ENCODE measurements around the gene OPCML. TPM values are rescaled to one million over a fixed set of nuclear protein-coding genes. Genes with fewer than 3 reads are reported as not detected.

OPCML gene
- total RNA-seq, 2 donors from 2014 or later = not detected

DNA sequence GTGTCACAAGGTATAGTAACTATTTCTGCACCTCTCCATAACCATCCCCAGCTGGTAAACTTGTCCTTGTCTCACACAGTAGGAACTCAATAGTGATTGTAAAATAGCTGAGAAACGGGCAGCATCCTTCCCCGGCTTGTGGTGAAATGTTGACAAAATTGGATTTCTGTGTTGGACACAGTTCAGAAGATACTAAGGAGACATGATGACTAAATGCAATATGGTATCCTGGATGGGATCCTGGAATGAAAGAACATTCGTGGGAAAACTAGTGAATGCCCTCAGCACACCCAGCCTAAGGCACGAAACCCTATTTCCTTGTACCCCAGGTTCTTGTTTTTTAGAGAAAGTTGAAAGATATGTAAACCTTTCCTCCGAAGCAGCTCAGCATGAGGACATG lies 18.8 kb upstream of the OPCML start:
- H3K9me3 Mint-ChIP-seq = no peaks in the 10 kb centered on the region
- no peak overlapping the region for H3K4me3 Mint-ChIP-seq
- no peaks in the 10 kb centered on the region for H3K27me3 Mint-ChIP-seq
- H3K36me3 Mint-ChIP-seq (ENCODE audit: low read depth) = no peaks in the 10 kb centered on the region
- H3K27ac Mint-ChIP-seq = no peak overlapping the region
- no peak for ATAC-seq (replicated peaks)
- no peaks in the 10 kb centered on the region for H3K4me1 Mint-ChIP-seq

DNA sequence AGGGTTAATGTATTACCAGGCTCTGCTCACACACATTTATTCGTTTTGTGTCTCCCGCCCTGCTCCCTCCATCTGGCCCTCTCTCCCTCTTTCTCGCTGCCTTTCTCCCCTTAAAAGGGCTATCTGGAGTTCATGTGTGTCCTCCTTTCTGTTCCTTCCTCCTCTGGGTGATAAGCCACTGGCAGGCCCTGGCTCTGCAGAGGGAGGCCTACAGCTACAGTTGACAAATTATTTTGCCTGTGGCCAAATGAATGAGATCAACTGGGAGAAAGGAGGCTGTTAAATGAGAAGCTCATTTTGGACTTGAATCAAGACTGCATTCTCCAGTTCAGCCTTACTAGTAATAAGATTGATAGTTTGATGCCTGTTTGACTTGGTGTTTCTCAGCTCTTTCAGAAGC lies 17.5 kb upstream of the OPCML start:
- Mint-ChIP-seq H3K9me3 (no peaks in the 10 kb centered on the region), H3K27ac (no peak overlapping the region), H3K4me3 (no peak overlapping the region), H3K27me3 (no peaks in the 10 kb centered on the region), H3K36me3 (ENCODE audit: low read depth) (no peaks in the 10 kb centered on the region), H3K4me1 (no peaks in the 10 kb centered on the region)
- no peak for ATAC-seq (replicated peaks)

DNA sequence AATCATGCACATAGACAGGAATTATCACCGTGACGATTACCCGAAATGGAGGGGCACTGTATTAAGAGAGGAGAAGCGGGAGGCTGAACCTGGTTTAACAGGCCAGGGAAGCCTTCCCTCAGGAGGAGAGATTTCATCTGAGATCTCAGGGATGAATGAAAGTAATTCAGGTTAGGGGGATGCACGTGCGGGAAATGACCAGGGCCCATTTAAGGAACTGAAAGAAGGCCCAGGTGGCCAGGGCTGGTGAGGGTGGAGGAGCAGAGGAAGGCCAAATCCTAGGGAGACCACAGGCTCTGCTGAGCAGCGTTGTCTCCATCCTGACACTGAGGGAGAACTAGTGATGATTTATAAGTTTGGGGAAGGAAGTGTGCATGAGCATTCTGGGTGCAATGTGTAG lies 16.3 kb upstream of the OPCML start:
- Mint-ChIP-seq H3K9me3 (no peaks in the 10 kb centered on the region), H3K4me3 (no peak overlapping the region), H3K4me1 (no peaks in the 10 kb centered on the region), H3K27ac (no peak overlapping the region), H3K27me3 (no peaks in the 10 kb centered on the region), H3K36me3 (ENCODE audit: low read depth) (no peaks in the 10 kb centered on the region)
- no peak for ATAC-seq (replicated peaks)

DNA sequence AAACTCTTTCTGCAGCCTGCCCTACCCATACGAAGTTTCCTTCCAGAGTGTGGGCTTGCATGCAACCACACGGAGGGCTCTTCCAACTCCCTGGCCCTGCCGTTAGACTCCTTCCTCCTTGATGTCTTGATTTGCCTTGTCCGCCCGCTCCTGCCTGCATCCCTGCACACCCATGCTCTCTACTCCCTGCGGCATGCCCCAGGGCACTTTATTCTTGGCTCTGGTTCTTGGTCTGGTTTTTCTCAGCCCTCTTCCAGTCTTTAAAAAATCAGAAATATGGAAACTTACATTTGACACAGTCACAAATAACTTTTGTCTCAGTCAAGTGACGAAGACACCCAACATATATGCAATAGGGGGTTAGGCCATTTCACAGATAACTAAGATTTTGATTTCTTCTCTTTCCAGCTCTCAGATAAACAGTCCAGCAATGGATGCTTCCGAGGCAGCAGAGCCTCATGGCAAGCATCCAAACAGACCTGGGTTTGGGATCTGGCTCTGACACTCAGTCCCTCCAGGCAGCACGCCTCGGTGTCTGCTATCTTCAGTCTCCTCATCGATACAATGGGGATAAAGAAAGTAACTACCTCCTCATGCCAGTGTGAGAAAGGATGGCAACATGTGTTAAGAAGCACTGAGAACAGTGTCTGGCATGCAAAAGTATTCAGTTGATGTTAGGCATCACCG lies 15.7 kb upstream of the OPCML start:
- no peak overlapping the region for H3K27ac Mint-ChIP-seq

DNA sequence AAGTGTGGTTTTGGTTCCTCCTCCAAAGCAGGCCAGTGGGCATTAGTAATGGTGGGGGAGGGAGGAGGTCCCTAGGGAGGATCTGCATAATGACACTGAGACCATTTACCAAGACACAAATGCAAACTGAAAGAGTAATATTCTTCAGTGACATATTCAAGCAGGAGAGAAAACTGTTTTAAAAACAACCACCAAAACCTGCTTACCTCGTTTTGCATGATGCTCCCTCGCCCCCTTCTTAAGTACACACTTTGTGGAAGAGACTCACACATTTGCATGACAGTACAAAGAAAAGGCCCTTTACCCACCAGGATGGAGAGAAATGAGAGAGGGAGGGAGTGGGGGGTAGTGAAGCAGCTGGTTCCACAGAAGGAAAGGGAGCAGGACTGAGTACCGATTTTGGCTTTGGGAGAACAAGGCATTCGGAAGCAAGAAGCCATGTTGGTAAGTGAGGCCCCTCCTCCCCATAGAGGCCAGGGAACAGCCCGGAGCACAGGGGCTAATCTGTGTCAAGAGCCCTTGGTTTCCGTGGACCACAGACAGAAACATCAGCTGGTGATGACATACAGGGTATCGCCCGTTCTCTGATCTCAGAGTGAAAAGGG lies 13.0 kb upstream of the OPCML start:
- H3K36me3 Mint-ChIP-seq (ENCODE audit: low read depth) = no peaks in the 10 kb centered on the region
- no peaks in the 10 kb centered on the region for H3K27me3 Mint-ChIP-seq
- H3K4me1 Mint-ChIP-seq = no peaks in the 10 kb centered on the region
- H3K4me3 Mint-ChIP-seq = no peak overlapping the region
- H3K9me3 Mint-ChIP-seq = no peaks in the 10 kb centered on the region
- H3K27ac Mint-ChIP-seq = no peak overlapping the region
- ATAC-seq (replicated peaks) = no peak

More for the DNA sequence above, 15.7 kb upstream of the OPCML start:
- no peaks in the 10 kb centered on the region for H3K4me1 Mint-ChIP-seq
- ATAC-seq (replicated peaks) = no peak
- no peaks in the 10 kb centered on the region for H3K36me3 Mint-ChIP-seq (ENCODE audit: low read depth)
- no peaks in the 10 kb centered on the region for H3K27me3 Mint-ChIP-seq
- H3K4me3 Mint-ChIP-seq = no peak overlapping the region
- H3K9me3 Mint-ChIP-seq = no peaks in the 10 kb centered on the region

DNA sequence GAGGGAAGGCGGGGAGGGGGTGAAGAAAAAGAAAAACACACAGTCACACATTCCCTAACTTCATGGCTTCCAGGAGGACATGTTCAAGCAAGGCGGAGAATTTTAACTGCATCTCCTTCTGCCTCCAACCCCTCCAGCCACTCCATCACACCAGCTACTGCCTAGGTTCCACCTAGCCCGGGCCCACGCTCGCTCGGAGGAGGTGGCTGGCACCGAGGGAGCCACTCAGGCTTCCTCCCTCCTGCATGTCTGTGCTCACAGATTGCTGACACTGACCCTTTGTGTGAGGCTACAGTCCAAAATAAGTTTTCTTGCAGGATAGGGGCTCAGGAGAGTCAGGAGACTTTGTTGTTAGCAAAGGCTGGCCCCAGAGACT lies 9.4 kb upstream of the OPCML start:
- Mint-ChIP-seq H3K9me3 (no peaks in the 10 kb centered on the region), H3K4me3 (no peak overlapping the region)
- no peak for ATAC-seq (replicated peaks)

DNA sequence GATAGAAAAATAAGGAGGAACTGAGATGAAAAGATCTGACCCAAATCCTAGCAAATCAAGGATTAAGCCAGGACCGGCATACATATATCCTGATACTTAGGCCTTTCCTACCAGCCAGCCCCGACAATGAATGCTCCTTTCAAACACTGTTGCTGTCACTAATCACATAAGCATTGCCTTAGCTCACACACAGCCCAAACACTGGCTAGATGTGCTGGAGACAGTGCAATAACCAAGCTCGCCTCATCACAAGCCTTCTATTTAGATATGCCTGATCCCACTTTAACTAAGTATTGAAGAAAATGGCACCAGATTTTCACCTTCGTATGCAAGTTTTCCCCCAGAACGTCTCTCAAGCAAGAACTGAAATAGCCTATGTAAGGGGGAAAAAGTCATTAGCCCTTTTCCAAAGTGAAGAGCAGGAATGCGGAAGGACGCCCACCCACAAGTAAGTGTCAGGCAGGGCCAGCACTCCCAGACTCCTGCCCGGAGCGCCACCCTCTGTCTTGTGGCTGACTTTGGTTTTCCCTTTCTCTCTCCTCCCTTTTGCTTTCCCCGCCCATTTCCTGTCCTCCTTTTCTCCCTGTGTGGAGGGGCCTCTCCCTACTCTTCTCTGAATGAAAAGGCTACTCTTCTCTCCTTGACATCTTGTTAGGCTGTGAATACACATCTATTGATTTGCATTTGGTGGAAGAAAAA lies 8.9 kb upstream of the OPCML start:
- no peak for ATAC-seq (replicated peaks)
- Mint-ChIP-seq H3K36me3 (ENCODE audit: low read depth) (no peaks in the 10 kb centered on the region), H3K9me3 (no peaks in the 10 kb centered on the region), H3K4me3 (no peak overlapping the region), H3K27ac (no peak overlapping the region), H3K4me1 (no peaks in the 10 kb centered on the region), H3K27me3 (no peaks in the 10 kb centered on the region)

More for the DNA sequence above, 9.4 kb upstream of the OPCML start:
- no peaks in the 10 kb centered on the region for H3K4me1 Mint-ChIP-seq
- no peak overlapping the region for H3K27ac Mint-ChIP-seq
- no peaks in the 10 kb centered on the region for H3K27me3 Mint-ChIP-seq
- H3K36me3 Mint-ChIP-seq (ENCODE audit: low read depth) = no peaks in the 10 kb centered on the region

DNA sequence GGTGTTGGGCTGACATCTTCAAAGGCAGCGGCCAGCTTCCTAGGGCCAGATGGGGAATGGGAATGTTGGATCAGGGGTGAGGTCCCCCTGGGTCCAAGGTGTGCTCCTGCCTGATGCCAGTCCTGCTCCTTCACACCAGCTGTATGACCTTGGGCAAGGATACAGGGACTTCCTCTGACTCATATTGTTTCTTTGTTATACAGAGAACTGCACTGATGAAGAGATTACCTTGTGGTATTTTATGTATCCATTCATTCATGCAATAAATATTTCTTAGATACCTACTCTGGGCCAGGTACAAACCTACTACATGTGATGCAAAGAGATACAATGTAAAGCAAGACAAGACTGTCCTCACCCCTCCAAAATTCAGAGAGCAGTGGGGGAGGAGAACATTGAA lies 3.9 kb upstream of the OPCML start:
- no peaks in the 10 kb centered on the region for H3K4me1 Mint-ChIP-seq
- no peaks in the 10 kb centered on the region for H3K9me3 Mint-ChIP-seq
- no peak overlapping the region for H3K4me3 Mint-ChIP-seq
- no peak overlapping the region for H3K27ac Mint-ChIP-seq
- no peaks in the 10 kb centered on the region for H3K36me3 Mint-ChIP-seq (ENCODE audit: low read depth)
- H3K27me3 Mint-ChIP-seq = peaks cover 21% of the 10 kb centered on the region
- ATAC-seq (replicated peaks) = no peak

DNA sequence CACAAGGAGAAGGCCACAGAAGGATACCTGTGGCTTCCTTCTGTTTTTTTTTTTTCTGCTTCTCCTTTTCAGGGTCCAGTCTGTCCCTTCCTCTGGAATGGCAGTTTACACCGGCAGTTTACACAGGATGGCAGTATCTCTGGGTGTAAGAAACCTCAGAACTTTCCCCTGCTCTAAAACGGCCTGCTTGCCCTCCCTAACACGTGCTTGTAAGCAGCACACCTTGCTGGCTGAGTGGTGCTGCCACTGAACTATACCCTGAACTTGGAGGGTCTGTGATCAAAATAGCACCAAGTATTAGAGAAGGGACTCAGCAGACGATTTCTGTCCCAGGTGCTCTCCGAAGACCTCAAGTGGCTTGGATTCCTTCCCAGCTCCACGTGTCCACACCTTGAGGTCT lies 904 bp upstream of the OPCML start:
- Mint-ChIP-seq H3K27ac (no peak overlapping the region), H3K4me3 (no peak overlapping the region), H3K36me3 (ENCODE audit: low read depth) (no peaks in the 10 kb centered on the region), H3K27me3 (peaks cover 42% of the 10 kb centered on the region), H3K4me1 (no peaks in the 10 kb centered on the region), H3K9me3 (no peaks in the 10 kb centered on the region)
- no peak for ATAC-seq (replicated peaks)

DNA sequence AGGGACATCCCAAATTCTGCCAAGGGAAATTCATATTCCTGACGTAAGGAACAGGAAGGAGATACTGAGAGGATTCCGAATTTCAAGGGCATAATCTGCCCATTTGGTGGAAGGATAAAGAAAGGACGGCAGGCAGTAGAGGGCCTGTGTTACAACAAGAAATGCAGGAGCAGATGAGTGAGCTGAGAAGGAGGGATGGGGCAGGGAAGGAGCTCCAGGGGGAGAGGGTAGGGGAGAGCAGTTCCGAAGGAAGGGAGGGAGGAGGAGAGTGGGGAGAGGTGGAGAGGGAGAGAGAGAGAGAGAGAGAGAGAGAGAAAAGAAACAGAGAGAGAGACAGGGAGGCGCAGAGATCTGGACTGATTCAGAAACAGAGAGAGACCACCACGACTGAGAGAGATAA lies 843 bp downstream of the OPCML start:
- Mint-ChIP-seq H3K4me1 (no peaks in the 10 kb centered on the region), H3K27ac (no peak overlapping the region), H3K9me3 (no peaks in the 10 kb centered on the region), H3K36me3 (ENCODE audit: low read depth) (no peaks in the 10 kb centered on the region), H3K27me3 (peaks cover 46% of the 10 kb centered on the region), H3K4me3 (no peak overlapping the region)
- no peak for ATAC-seq (replicated peaks)

DNA sequence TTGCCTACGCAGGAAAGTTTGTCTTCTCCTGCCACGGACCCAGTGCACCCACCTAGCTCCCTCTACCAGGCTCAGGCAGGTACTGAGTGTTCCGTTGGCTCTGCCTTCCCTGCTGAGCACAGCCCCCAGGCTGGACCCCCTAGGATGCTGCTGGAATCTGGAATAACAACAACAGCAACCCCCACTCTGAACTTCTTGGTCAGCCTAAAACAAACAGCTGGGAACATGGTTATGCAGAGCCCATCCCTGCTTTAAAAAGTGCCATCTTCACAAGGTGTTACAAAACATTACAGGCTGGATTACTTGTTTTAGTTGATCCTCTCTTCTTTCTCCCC lies 1.8 kb downstream of the OPCML start:
- Mint-ChIP-seq H3K4me3 (no peak overlapping the region), H3K9me3 (no peaks in the 10 kb centered on the region), H3K27me3 (peaks cover 46% of the 10 kb centered on the region), H3K36me3 (ENCODE audit: low read depth) (no peaks in the 10 kb centered on the region), H3K4me1 (no peaks in the 10 kb centered on the region), H3K27ac (no peak overlapping the region)
- no peak for ATAC-seq (replicated peaks)

DNA sequence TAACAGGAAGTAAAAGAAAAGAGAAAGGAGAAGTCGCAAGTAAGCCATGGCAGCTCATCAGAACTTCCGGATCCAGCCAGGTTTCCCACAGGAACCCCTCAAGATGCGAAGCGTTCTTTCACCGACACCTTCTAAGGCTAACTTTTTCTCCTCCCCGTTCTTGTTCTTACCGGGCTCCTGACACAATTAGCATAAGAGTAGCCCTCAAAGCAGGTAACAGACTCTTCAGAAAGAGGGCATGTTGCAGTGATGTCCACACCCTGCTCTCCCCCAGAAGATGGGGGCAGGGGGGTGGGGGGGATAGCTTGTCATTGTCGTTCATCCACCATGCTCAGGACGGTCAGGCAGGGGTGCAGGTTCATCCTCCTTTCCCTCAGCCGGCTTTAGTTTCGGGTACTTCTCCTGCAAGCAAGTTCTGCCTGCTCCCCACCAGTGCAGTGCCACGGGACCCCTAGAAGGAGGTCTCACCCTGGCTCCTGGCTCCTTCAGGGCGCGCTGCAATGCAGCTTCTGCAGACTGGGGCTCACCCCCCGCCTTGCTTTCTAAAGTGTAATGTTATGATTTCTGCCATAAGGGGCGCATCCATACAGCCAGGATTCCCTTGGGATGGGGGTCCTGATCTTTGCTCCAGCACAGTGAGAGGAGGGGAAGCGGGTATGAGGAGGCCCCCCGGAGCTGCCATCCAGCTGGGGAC lies 2.3 kb downstream of the OPCML start:
- H3K9me3 Mint-ChIP-seq = no peaks in the 10 kb centered on the region
- no peaks in the 10 kb centered on the region for H3K4me1 Mint-ChIP-seq
- H3K36me3 Mint-ChIP-seq (ENCODE audit: low read depth) = no peaks in the 10 kb centered on the region
- no peak overlapping the region for H3K4me3 Mint-ChIP-seq
- ATAC-seq (replicated peaks) = no peak
- no peak overlapping the region for H3K27ac Mint-ChIP-seq
- H3K27me3 Mint-ChIP-seq = peaks cover 46% of the 10 kb centered on the region

DNA sequence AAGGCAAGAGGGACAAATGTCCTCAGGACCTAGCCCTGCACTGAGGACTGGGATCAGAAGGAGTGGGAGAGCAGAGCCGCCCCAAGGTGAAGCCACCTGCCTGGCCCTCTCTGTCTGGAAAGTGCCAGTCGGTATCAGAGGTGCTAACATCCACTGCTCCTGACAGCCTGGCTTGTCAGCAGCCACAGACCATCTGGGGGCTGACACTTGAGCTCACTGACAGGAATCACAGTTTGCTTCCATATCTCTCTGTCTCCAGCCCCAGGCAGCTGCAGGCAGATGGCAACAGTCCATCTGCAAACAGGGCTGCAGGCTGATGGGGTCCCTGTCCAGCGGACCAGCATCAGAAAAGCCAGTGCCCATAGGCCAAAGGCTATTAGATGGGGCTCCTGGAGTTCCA lies 5.5 kb downstream of the OPCML start:
- Mint-ChIP-seq H3K4me1 (no peaks in the 10 kb centered on the region), H3K27ac (no peak overlapping the region), H3K4me3 (no peak overlapping the region), H3K9me3 (no peaks in the 10 kb centered on the region), H3K27me3 (peaks cover 31% of the 10 kb centered on the region), H3K36me3 (ENCODE audit: low read depth) (no peaks in the 10 kb centered on the region)
- ATAC-seq (replicated peaks) = no peak

DNA sequence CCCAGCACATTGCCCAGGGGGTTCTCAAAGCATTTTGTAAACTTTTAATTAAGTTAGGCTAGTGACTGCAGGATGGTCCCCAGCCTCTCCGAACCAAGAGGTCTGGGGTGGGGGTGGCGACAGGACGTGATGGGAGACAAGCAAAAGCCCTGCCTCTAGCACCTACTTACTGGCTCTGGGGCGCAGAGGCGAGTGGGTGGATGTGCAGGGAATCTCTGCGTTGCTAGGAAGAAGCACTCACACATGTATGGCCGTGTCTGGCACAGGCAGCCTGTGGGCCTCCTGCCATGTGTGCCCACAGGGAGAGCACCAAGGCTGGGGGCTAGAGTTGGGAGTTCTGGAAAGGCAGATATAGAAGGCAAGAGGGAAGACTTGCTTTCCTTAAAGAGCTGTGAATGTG lies 6.3 kb downstream of the OPCML start:
- no peak overlapping the region for H3K4me3 Mint-ChIP-seq
- no peak for ATAC-seq (replicated peaks)
- no peak overlapping the region for H3K27ac Mint-ChIP-seq
- no peaks in the 10 kb centered on the region for H3K9me3 Mint-ChIP-seq
- H3K4me1 Mint-ChIP-seq = no peaks in the 10 kb centered on the region
- H3K27me3 Mint-ChIP-seq = peaks cover 23% of the 10 kb centered on the region
- H3K36me3 Mint-ChIP-seq (ENCODE audit: low read depth) = no peaks in the 10 kb centered on the region

DNA sequence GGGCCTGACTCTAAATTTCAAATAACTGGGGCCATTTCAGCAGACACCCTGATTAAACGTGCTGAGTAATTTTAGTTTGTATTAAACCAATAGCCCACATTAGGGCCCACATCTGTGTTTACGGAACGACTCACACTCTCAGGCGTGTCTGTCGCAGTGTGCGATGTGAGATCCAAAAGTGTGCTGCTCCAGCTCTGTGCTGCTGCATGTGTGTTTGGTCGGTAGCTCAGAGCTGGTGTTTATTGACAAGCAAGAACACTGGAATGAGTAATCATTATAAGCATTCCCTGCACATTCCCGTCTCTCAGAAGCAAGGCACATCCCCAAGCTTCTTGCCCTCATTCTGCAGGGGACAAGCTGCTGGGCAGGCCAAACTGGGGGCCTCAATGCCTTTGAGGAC lies 7.8 kb downstream of the OPCML start:
- H3K27ac Mint-ChIP-seq = no peak overlapping the region
- no peaks in the 10 kb centered on the region for H3K9me3 Mint-ChIP-seq
- no peak for ATAC-seq (replicated peaks)
- no peaks in the 10 kb centered on the region for H3K4me1 Mint-ChIP-seq
- H3K27me3 Mint-ChIP-seq = peaks cover 15% of the 10 kb centered on the region
- no peaks in the 10 kb centered on the region for H3K36me3 Mint-ChIP-seq (ENCODE audit: low read depth)
- no peak overlapping the region for H3K4me3 Mint-ChIP-seq
